ENCODE data around the gene B2M.
"Not testable (repeated sequence)": the region's sequence is repeated elsewhere in the genome, so short reads cannot be mapped to it uniquely, and the experiment has no call there.

B2M gene

GRCh38 chr15:44692659-44693058 is 18.7 kb upstream of the B2M start:
- no peaks in the 10 kb centered on the region for H3K27me3 ChIP-seq (ENCODE audit: insufficient read depth, low read length, poor library complexity)
- no peak overlapping the region for H3K27ac ChIP-seq (ENCODE audit: low read depth, low read length)
- no peaks in the 10 kb centered on the region for H3K4me1 ChIP-seq (ENCODE audit: control insufficient read depth, low read depth, low read length)
- no peak overlapping the region for H2AK5ac ChIP-seq (ENCODE audit: low read length)
- H3K23ac ChIP-seq (ENCODE audit: low read length), result no peak overlapping the region
- no peak overlapping the region for H2BK120ac ChIP-seq (ENCODE audit: low read depth, low read length)
- H3K9ac ChIP-seq (ENCODE audit: low read length), result no peak overlapping the region
- H3K4ac ChIP-seq (ENCODE audit: low read depth, low read length), result no peak overlapping the region
- no peak for DNase-seq
- H4K5ac ChIP-seq (ENCODE audit: low read length), result no peak overlapping the region
- H3K18ac ChIP-seq (ENCODE audit: low read length), result no peak overlapping the region
- no peaks in the 10 kb centered on the region for H3K79me1 ChIP-seq (ENCODE audit: low read length)
- no peak overlapping the region for H2BK15ac ChIP-seq (replicated peaks; ENCODE audit: low read depth)
- no peak overlapping the region for H3K4me3 ChIP-seq (ENCODE audit: low read length)
- H3K56ac ChIP-seq (ENCODE audit: low read length), result no peak overlapping the region
- no peak overlapping the region for H2BK5ac ChIP-seq (ENCODE audit: low read length)
- H4K8ac ChIP-seq (ENCODE audit: low read depth, low read length), result no peak overlapping the region
- no CpG with 5 or more reads among the region's 1 CpG for WGBS (ENCODE audit: extremely low coverage, insufficient coverage, low lambda C conversion rate)
- no peaks in the 10 kb centered on the region for H3K79me2 ChIP-seq (ENCODE audit: control insufficient read depth, insufficient read depth, low read length)
- H3K4me2 ChIP-seq (ENCODE audit: low read length), result no peak overlapping the region
- H3K36me3 ChIP-seq (ENCODE audit: control insufficient read depth, insufficient read depth, low read length), result no peaks in the 10 kb centered on the region

- WGBS (ENCODE audit: extremely low coverage, insufficient coverage, low lambda C conversion rate), result no CpG with 5 or more reads among the region's 4 CpGs
- no peak overlapping the region for H3K23ac ChIP-seq (ENCODE audit: low read length)
- no peak overlapping the region for H4K5ac ChIP-seq (ENCODE audit: low read length)
These were observed 16.9 kb upstream of the B2M start for GRCh38 chr15:44694416-44694815.

GRCh38 chr15:44695294-44695693 is 16.0 kb upstream of the B2M start:
- Histone ChIP-seq H2AK5ac (ENCODE audit: low read length) (no peak overlapping the region), H3K79me2 (ENCODE audit: control insufficient read depth, insufficient read depth, low read length) (no peaks in the 10 kb centered on the region), H4K8ac (ENCODE audit: low read depth, low read length) (no peak overlapping the region), H3K4me1 (ENCODE audit: control insufficient read depth, low read depth, low read length) (no peaks in the 10 kb centered on the region), H3K9ac (ENCODE audit: low read length) (no peak overlapping the region), H2BK5ac (ENCODE audit: low read length) (no peak overlapping the region), H4K5ac (ENCODE audit: low read length) (no peak overlapping the region), H3K36me3 (ENCODE audit: control insufficient read depth, insufficient read depth, low read length) (no peaks in the 10 kb centered on the region), H3K23ac (ENCODE audit: low read length) (no peak overlapping the region), H2BK120ac (ENCODE audit: low read depth, low read length) (no peak overlapping the region), H3K56ac (ENCODE audit: low read length) (no peak overlapping the region), H3K4me2 (ENCODE audit: low read length) (no peak overlapping the region), H3K27me3 (ENCODE audit: insufficient read depth, low read length, poor library complexity) (no peaks in the 10 kb centered on the region), H3K18ac (ENCODE audit: low read length) (no peak overlapping the region), H3K4me3 (ENCODE audit: low read length) (no peak overlapping the region), H2BK15ac (replicated peaks; ENCODE audit: low read depth) (no peak overlapping the region), H3K4ac (ENCODE audit: low read depth, low read length) (no peak overlapping the region), H3K79me1 (ENCODE audit: low read length) (no peaks in the 10 kb centered on the region), H3K27ac (ENCODE audit: low read depth, low read length) (no peak overlapping the region)
- WGBS (ENCODE audit: extremely low coverage, insufficient coverage, low lambda C conversion rate), result no CpG with 5 or more reads among the region's 3 CpGs
- no peak for DNase-seq

More at GRCh38 chr15:44694416-44694815, 16.9 kb upstream of the B2M start:
- no peak overlapping the region for H3K18ac ChIP-seq (ENCODE audit: low read length)
- H3K4me1 ChIP-seq (ENCODE audit: control insufficient read depth, low read depth, low read length), result no peaks in the 10 kb centered on the region
- no peaks in the 10 kb centered on the region for H3K36me3 ChIP-seq (ENCODE audit: control insufficient read depth, insufficient read depth, low read length)
- H2AK5ac ChIP-seq (ENCODE audit: low read length), result no peak overlapping the region
- H3K27ac ChIP-seq (ENCODE audit: low read depth, low read length), result no peak overlapping the region
- no peaks in the 10 kb centered on the region for H3K79me1 ChIP-seq (ENCODE audit: low read length)
- no peak for DNase-seq
- no peak overlapping the region for H2BK15ac ChIP-seq (replicated peaks; ENCODE audit: low read depth)
- no peak overlapping the region for H2BK5ac ChIP-seq (ENCODE audit: low read length)
- H3K79me2 ChIP-seq (ENCODE audit: control insufficient read depth, insufficient read depth, low read length), result no peaks in the 10 kb centered on the region
- H3K4me2 ChIP-seq (ENCODE audit: low read length), result no peak overlapping the region
- H3K4me3 ChIP-seq (ENCODE audit: low read length), result no peak overlapping the region
- H3K56ac ChIP-seq (ENCODE audit: low read length), result no peak overlapping the region
- H4K8ac ChIP-seq (ENCODE audit: low read depth, low read length), result no peak overlapping the region
- H2BK120ac ChIP-seq (ENCODE audit: low read depth, low read length), result no peak overlapping the region
- H3K27me3 ChIP-seq (ENCODE audit: insufficient read depth, low read length, poor library complexity), result no peaks in the 10 kb centered on the region
- H3K9ac ChIP-seq (ENCODE audit: low read length), result no peak overlapping the region
- H3K4ac ChIP-seq (ENCODE audit: low read depth, low read length), result no peak overlapping the region

GRCh38 chr15:44697014-44697413 is 14.3 kb upstream of the B2M start:
- H3K23ac ChIP-seq (ENCODE audit: low read length), result no peak overlapping the region
- H3K79me1 ChIP-seq (ENCODE audit: low read length), result no peaks in the 10 kb centered on the region
- no peaks in the 10 kb centered on the region for H3K4me1 ChIP-seq (ENCODE audit: control insufficient read depth, low read depth, low read length)
- H3K4me2 ChIP-seq (ENCODE audit: low read length), result no peak overlapping the region
- no peak overlapping the region for H2BK15ac ChIP-seq (replicated peaks; ENCODE audit: low read depth)
- no peak overlapping the region for H2BK5ac ChIP-seq (ENCODE audit: low read length)
- no peak overlapping the region for H2BK120ac ChIP-seq (ENCODE audit: low read depth, low read length)
- H3K9ac ChIP-seq (ENCODE audit: low read length), result no peak overlapping the region
- H3K4ac ChIP-seq (ENCODE audit: low read depth, low read length), result no peak overlapping the region
- no peak overlapping the region for H3K18ac ChIP-seq (ENCODE audit: low read length)
- H4K8ac ChIP-seq (ENCODE audit: low read depth, low read length), result no peak overlapping the region
- no peak overlapping the region for H3K27ac ChIP-seq (ENCODE audit: low read depth, low read length)
- H2AK5ac ChIP-seq (ENCODE audit: low read length), result no peak overlapping the region
- no peaks in the 10 kb centered on the region for H3K36me3 ChIP-seq (ENCODE audit: control insufficient read depth, insufficient read depth, low read length)
- no peak overlapping the region for H3K4me3 ChIP-seq (ENCODE audit: low read length)
- no peak overlapping the region for H3K56ac ChIP-seq (ENCODE audit: low read length)
- H3K79me2 ChIP-seq (ENCODE audit: control insufficient read depth, insufficient read depth, low read length), result no peaks in the 10 kb centered on the region
- no peaks in the 10 kb centered on the region for H3K27me3 ChIP-seq (ENCODE audit: insufficient read depth, low read length, poor library complexity)
- DNase-seq, result no peak
- no peak overlapping the region for H4K5ac ChIP-seq (ENCODE audit: low read length)

- Histone ChIP-seq H3K4me1 (ENCODE audit: control insufficient read depth, low read depth, low read length) (no peaks in the 10 kb centered on the region), H2AK5ac (ENCODE audit: low read length) (no peak overlapping the region), H3K36me3 (ENCODE audit: control insufficient read depth, insufficient read depth, low read length) (no peaks in the 10 kb centered on the region), H3K27me3 (ENCODE audit: insufficient read depth, low read length, poor library complexity) (no peaks in the 10 kb centered on the region), H3K18ac (ENCODE audit: low read length) (no peak overlapping the region), H3K9ac (ENCODE audit: low read length) (no peak overlapping the region), H3K4me2 (ENCODE audit: low read length) (no peak overlapping the region), H3K27ac (ENCODE audit: low read depth, low read length) (no peak overlapping the region), H3K79me2 (ENCODE audit: control insufficient read depth, insufficient read depth, low read length) (no peaks in the 10 kb centered on the region), H3K4ac (ENCODE audit: low read depth, low read length) (no peak overlapping the region), H2BK5ac (ENCODE audit: low read length) (no peak overlapping the region), H2BK120ac (ENCODE audit: low read depth, low read length) (no peak overlapping the region), H4K5ac (ENCODE audit: low read length) (no peak overlapping the region), H3K23ac (ENCODE audit: low read length) (no peak overlapping the region), H4K8ac (ENCODE audit: low read depth, low read length) (no peak overlapping the region), H2BK15ac (replicated peaks; ENCODE audit: low read depth) (no peak overlapping the region), H3K4me3 (ENCODE audit: low read length) (no peak overlapping the region), H3K56ac (ENCODE audit: low read length) (no peak overlapping the region), H3K79me1 (ENCODE audit: low read length) (no peaks in the 10 kb centered on the region)
- DNase-seq, result no peak
- no CpG with 5 or more reads among the region's 2 CpGs for WGBS (ENCODE audit: extremely low coverage, insufficient coverage, low lambda C conversion rate)
These were observed 12.7 kb upstream of the B2M start for GRCh38 chr15:44698641-44699040.

- not testable (repeated sequence) for H2BK5ac ChIP-seq (ENCODE audit: low read length); H3K18ac ChIP-seq (ENCODE audit: low read length); H2AK5ac ChIP-seq (ENCODE audit: low read length); H3K79me2 ChIP-seq (ENCODE audit: control insufficient read depth, insufficient read depth, low read length); H3K56ac ChIP-seq (ENCODE audit: low read length); H3K27me3 ChIP-seq (ENCODE audit: insufficient read depth, low read length, poor library complexity); H3K36me3 ChIP-seq (ENCODE audit: control insufficient read depth, insufficient read depth, low read length); H2BK120ac ChIP-seq (ENCODE audit: low read depth, low read length); DNase-seq; H4K8ac ChIP-seq (ENCODE audit: low read depth, low read length); H3K4me1 ChIP-seq (ENCODE audit: control insufficient read depth, low read depth, low read length); H4K5ac ChIP-seq (ENCODE audit: low read length); H2BK15ac ChIP-seq (replicated peaks; ENCODE audit: low read depth); H3K79me1 ChIP-seq (ENCODE audit: low read length); H3K4me2 ChIP-seq (ENCODE audit: low read length); H3K4ac ChIP-seq (ENCODE audit: low read depth, low read length); H3K4me3 ChIP-seq (ENCODE audit: low read length); H3K27ac ChIP-seq (ENCODE audit: low read depth, low read length); H3K23ac ChIP-seq (ENCODE audit: low read length); H3K9ac ChIP-seq (ENCODE audit: low read length)
These were observed 10.6 kb upstream of the B2M start for GRCh38 chr15:44700676-44701075.

Data from mesendoderm (in vitro differentiated cells).